A549 (cell line): ENCODE results near the gene TREM2. TPM values are rescaled to one million over a fixed set of nuclear protein-coding genes. Genes with fewer than 3 reads are reported as not detected.

Source experiments
- ATAC-seq, 2 experiments: fragments of 200-7000 bp in 1 of 2; fragments of >200 bp in 1 of 2; cut with Nextera tagmentation in 1 of 2; cut with Tn5 transposase in 1 of 2; 3 replicates each; pipeline versions ENCODE4 v1.8.0 to v1.9.1; 2018 to 2020; ENCODE audit warnings: mild to moderate bottlenecking in 1 of 2, moderate library complexity in 1 of 2
- CTCF ChIA-PET: fragments of 300-600 bp; sonication (Branson Sonifier 250); formaldehyde crosslinking; extraction: SDS; loops from one replicate; lab custom pipeline; 2021; ENCODE audit warnings: antibody characterized with exemption, inconsistent platforms; lab: Yijun Ruan, JAX
- POLR2A ChIA-PET: fragments of 350-600 bp; formaldehyde crosslinking; extraction: SDS; loops from one replicate; lab custom pipeline; 2021; ENCODE audit warnings: antibody characterized with exemption, inconsistent platforms; lab: Yijun Ruan, JAX
- DNase-seq, 2 experiments: peaks; one replicate each; pipeline versions ENCODE4 v3.0.0 to v3.0.0-alpha.2; 2011 to 2016; ENCODE audit warnings: low read depth in 1 of 2, low spot score in 1 of 2
- FAIRE-seq: peaks from 2 replicates; lab custom pipeline; 2011; peaks lifted over from hg19 to GRCh38; lab: Jason Lieb, UNC
- H3K27ac ChIP-seq, 2 experiments: fragments of >200 bp; sonication (Bioruptor Twin); formaldehyde crosslinking; 3 replicates each; pipeline ENCODE4 v1.5.1; 2016 to 2017
- H3K4me1 ChIP-seq: fragments of >200 bp; sonication (Bioruptor Twin); formaldehyde crosslinking; 3 replicates; pipeline ENCODE4 v1.6.1; 2016
- H3K4me2 ChIP-seq: fragments of >200 bp; sonication (Bioruptor Twin); formaldehyde crosslinking; 3 replicates; pipeline ENCODE4 v1.6.1; 2016
- H3K4me3 ChIP-seq: fragments of >200 bp; sonication (Bioruptor Twin); formaldehyde crosslinking; 3 replicates; pipeline ENCODE4 v1.5.1; 2016
- H3K9me3 ChIP-seq: fragments of >200 bp; sonication (Bioruptor Twin); formaldehyde crosslinking; 3 replicates; pipeline ENCODE4 v1.6.1; 2016
- BHLHE40 ChIP-seq: IDR thresholded peaks from 2 replicates; pipeline ENCODE4 v1.6.1; 2012; ENCODE audit warnings: low read depth, low read length, inconsistent platforms
- CBX2 ChIP-seq: fragments of 200-600 bp; sonication (generic); IDR thresholded peaks from 2 replicates; pipeline ENCODE4 v1.6.1; 2016; ENCODE audit warnings: low read depth, mild to moderate bottlenecking, borderline replicate concordance
- CBX8 ChIP-seq: fragments of 200-600 bp; sonication (generic); IDR thresholded peaks from 2 replicates; pipeline ENCODE4 v1.6.1; 2016
- CHD2 ChIP-seq: fragments of 150-350 bp; IDR thresholded peaks from 2 replicates; pipeline ENCODE4 v1.6.1; 2014; ENCODE audit warnings: low read length; ENCODE audit not compliant: partially characterized antibody
- CTCF ChIP-seq: fragments of >200 bp; sonication (Bioruptor Twin); formaldehyde crosslinking; IDR thresholded peaks from 3 replicates; pipeline ENCODE4 v1.5.1; 2016
- EHMT2 ChIP-seq: fragments of 200-600 bp; sonication (generic); IDR thresholded peaks from 2 replicates; pipeline ENCODE4 v1.6.1; 2016; ENCODE audit warnings: antibody characterized with exemption, low read depth, mild to moderate bottlenecking, moderate library complexity
- FOSL2 ChIP-seq, 2 experiments: fragments of 450-650 bp in 1 of 2; fragments of >200 bp in 1 of 2; sonication (Bioruptor Twin) in 1 of 2; formaldehyde crosslinking; IDR thresholded peaks; 2 replicates each; pipeline versions ENCODE4 v1.5.0 to v1.6.1; 2016 to 2020; ENCODE audit warnings: mild to moderate bottlenecking in 1 of 2, moderate library complexity in 1 of 2
- HEYL ChIP-seq: fragments of 250-450 bp; sonication (Bioruptor Pico); IDR thresholded peaks from 2 replicates; pipeline ENCODE4 v1.8.0; 2021; ENCODE audit warnings: mild to moderate bottlenecking, moderate library complexity
- HOXB13 ChIP-seq: fragments of 250-450 bp; sonication (Bioruptor Pico); IDR thresholded peaks from 2 replicates; pipeline ENCODE4 v1.5.0; 2020; ENCODE audit warnings: low read depth, mild to moderate bottlenecking, moderate library complexity
- HOXB5 ChIP-seq: fragments of 250-450 bp; sonication (Bioruptor Pico); IDR thresholded peaks from 2 replicates; pipeline ENCODE4 v1.5.0; 2020; ENCODE audit warnings: mild to moderate bottlenecking, moderate library complexity
- MAZ ChIP-seq: fragments of 150-350 bp; IDR thresholded peaks from 2 replicates; pipeline ENCODE4 v1.6.1; 2014; ENCODE audit warnings: antibody characterized with exemption, low read depth, low read length, borderline replicate concordance
- NFE2L2 ChIP-seq: fragments of 150-350 bp; conservative IDR thresholded peaks from 2 replicates; pipeline ENCODE4 v1.6.1; 2014; ENCODE audit warnings: low read length
- PHF8 ChIP-seq: fragments of 200-600 bp; sonication (generic); IDR thresholded peaks from 2 replicates; pipeline ENCODE4 v1.6.1; 2016; ENCODE audit warnings: low read depth, mild to moderate bottlenecking, antibody characterized with exemption, moderate library complexity, borderline replicate concordance
- RAD21 ChIP-seq, 2 experiments: fragments of >200 bp in 1 of 2; sonication (Bioruptor Twin) in 1 of 2; formaldehyde crosslinking in 1 of 2; IDR thresholded peaks in 1 of 2; conservative IDR thresholded peaks in 1 of 2; 2 replicates in 1 of 2; 3 replicates in 1 of 2; pipeline ENCODE4 v1.6.1; 2012 to 2018; ENCODE audit warnings: inconsistent platforms in 1 of 2
- RARB ChIP-seq: fragments of 250-450 bp; sonication (Bioruptor Pico); IDR thresholded peaks from 2 replicates; pipeline ENCODE4 v1.8.0; 2021; ENCODE audit warnings: mild to moderate bottlenecking, moderate library complexity
- REST ChIP-seq: fragments of 200-600 bp; sonication (generic); IDR thresholded peaks from 2 replicates; pipeline ENCODE4 v1.6.1; 2016; ENCODE audit warnings: antibody characterized with exemption, mild to moderate bottlenecking, moderate library complexity
- RFX5 ChIP-seq: fragments of 450-650 bp; IDR thresholded peaks from 2 replicates; pipeline ENCODE4 v1.7.1; 2014; ENCODE audit warnings: antibody characterized with exemption, mild to moderate bottlenecking, moderate library complexity
- SMC3 ChIP-seq: fragments of >200 bp; sonication (Bioruptor Twin); formaldehyde crosslinking; IDR thresholded peaks from 3 replicates; pipeline ENCODE4 v1.6.1; 2018; ENCODE audit warnings: inconsistent platforms
- TFCP2L1 ChIP-seq: fragments of 250-450 bp; sonication (Bioruptor Pico); IDR thresholded peaks from 2 replicates; pipeline ENCODE4 v1.5.0; 2021; ENCODE audit warnings: mild to moderate bottlenecking
- ZC3H11A ChIP-seq: fragments of 450-650 bp; IDR thresholded peaks from 2 replicates; pipeline ENCODE4 v1.6.1; 2014; ENCODE audit warnings: antibody characterized with exemption, mild to moderate bottlenecking
- ZFP36 ChIP-seq: fragments of 450-650 bp; IDR thresholded peaks from 2 replicates; pipeline ENCODE4 v1.6.1; 2014; ENCODE audit warnings: borderline replicate concordance; ENCODE audit not compliant: partially characterized antibody
- WGBS: methylation state at CpG from one replicate; pipeline ENCODE4 v1.1.6; 2017; ENCODE audit errors: missing lambda C conversion rate; 5-methylcytosine and 5-hydroxymethylcytosine counted together
- polyA plus RNA-seq, 4 experiments: library from polyadenylated mRNA; depleted of rRNA in 3 of 4; stranded (reverse); fragments of >200 nt; fragmentation: RNase III in 1 of 4; extraction: RNeasy Plus Mini Kit Qiagen cat#74134 plus additional on column Dnase treatment in 1 of 4; gene quantifications; 2 replicates in 3 of 4; 3 replicates in 1 of 4; pipeline ENCODE4 v1.2.3, GENCODE V29; 2011 to 2017
- TF ChIP-seq, protein P1 (sequence below): fragments of 250-450 bp; sonication (Bioruptor Pico); IDR thresholded peaks from 2 replicates; pipeline ENCODE4 v1.5.0; 2021; ENCODE audit warnings: mild to moderate bottlenecking, moderate library complexity, borderline replicate concordance
- TF ChIP-seq, protein P2 (sequence below): fragments of 250-450 bp; sonication (Bioruptor Pico); IDR thresholded peaks from 2 replicates; pipeline ENCODE4 v1.5.0; 2020; ENCODE audit warnings: low read depth, mild to moderate bottlenecking, moderate library complexity

TREM2 gene
- polyA plus RNA-seq, 2 of the 4 experiments (the other 2 are of a cell fraction), result not detected

GRCh38 chr6:41122918-41123317 is 40.0 kb downstream of the TREM2 start:
- 56% methylated on average over 1 of the region's 1 CpG for whole genome bisulfite sequencing
- no peak for ATAC-seq
- POLR2A ChIA-PET, result no interaction called here
- Histone ChIP-seq H3K4me3 (no peak overlapping the region), H3K4me1 (no peaks in the 10 kb centered on the region), H3K4me2 (no peak overlapping the region), H3K9me3 (no peaks in the 10 kb centered on the region)
- DNase-seq, result no peak
- no peak for TF ChIP-seq HOXB5 (CRISPR knock-in tag)
- TF ChIP-seq, all 56 proteins: peak for 0
- no peak for FAIRE-seq
- CTCF ChIA-PET, result no interaction called here
- no peak overlapping the region for H3K27ac ChIP-seq

GRCh38 chr6:41122373-41122772 is 40.5 kb downstream of the TREM2 start:
- no peaks in the 10 kb centered on the region for H3K9me3 ChIP-seq
- no peaks in the 10 kb centered on the region for H3K4me1 ChIP-seq
- ATAC-seq (no peak), FAIRE-seq (no peak), DNase-seq (no peak)
- no peak overlapping the region for H3K4me3 ChIP-seq
- no peak overlapping the region for H3K27ac ChIP-seq
- no peak overlapping the region for H3K4me2 ChIP-seq
- POLR2A ChIA-PET, result no interaction called here
- TF ChIP-seq CBX2, result no peak
- no peak for TF ChIP-seq TFCP2L1
- no peak for TF ChIP-seq MAZ
- no peak for TF ChIP-seq NFE2L2
- TF ChIP-seq CHD2, result no peak
- CTCF ChIA-PET, result no interaction called here
- 62% methylated on average over 1 of the region's 1 CpG for WGBS

DNA sequence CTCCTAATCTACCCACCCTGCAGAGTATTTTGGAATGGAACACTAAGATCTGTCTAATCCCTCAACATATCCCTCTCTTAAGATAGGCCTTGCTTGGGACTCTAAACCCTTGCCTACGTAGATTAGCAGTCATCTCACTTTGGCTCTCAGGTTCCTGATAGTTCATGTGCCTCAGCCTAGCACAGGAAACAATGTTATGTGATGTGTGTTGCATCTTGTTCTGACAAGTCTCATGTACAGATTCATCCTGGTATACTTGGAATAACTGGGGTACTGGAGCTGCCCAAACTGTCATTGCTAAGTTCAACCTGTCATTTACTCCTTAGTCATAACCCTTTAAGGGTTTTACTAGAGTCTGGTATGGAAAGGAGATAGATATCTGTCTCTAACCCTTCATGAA is 42.9 kb downstream of the TREM2 start:
- CTCF ChIA-PET, result no interaction called here
- Histone ChIP-seq H3K4me1 (no peaks in the 10 kb centered on the region), H3K27ac (no peak overlapping the region), H3K9me3 (no peaks in the 10 kb centered on the region), H3K4me2 (no peak overlapping the region), H3K4me3 (no peak overlapping the region)
- FAIRE-seq (no peak), ATAC-seq (no peak), DNase-seq (no peak)
- WGBS, result 83% methylated on average over 1 of the region's 1 CpG
- TF ChIP-seq, protein P1, sequence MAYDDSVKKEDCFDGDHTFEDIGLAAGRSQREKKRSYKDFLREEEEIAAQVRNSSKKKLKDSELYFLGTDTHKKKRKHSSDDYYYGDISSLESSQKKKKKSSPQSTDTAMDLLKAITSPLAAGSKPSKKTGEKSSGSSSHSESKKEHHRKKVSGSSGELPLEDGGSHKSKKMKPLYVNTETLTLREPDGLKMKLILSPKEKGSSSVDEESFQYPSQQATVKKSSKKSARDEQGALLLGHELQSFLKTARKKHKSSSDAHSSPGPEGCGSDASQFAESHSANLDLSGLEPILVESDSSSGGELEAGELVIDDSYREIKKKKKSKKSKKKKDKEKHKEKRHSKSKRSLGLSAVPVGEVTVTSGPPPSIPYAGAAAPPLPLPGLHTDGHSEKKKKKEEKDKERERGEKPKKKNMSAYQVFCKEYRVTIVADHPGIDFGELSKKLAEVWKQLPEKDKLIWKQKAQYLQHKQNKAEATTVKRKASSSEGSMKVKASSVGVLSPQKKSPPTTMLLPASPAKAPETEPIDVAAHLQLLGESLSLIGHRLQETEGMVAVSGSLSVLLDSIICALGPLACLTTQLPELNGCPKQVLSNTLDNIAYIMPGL (CRISPR knock-in tag), result no peak
- POLR2A ChIA-PET, result no interaction called here

- Histone ChIP-seq H3K4me2 (no peak overlapping the region), H3K4me3 (no peak overlapping the region), H3K27ac (no peak overlapping the region), H3K9me3 (no peaks in the 10 kb centered on the region), H3K4me1 (no peaks in the 10 kb centered on the region)
- POLR2A ChIA-PET, result no interaction called here
- CTCF ChIA-PET, result no interaction called here
- no peak for DNase-seq
- no peak for ATAC-seq
- FAIRE-seq, result no peak
- WGBS, result 54% methylated on average over 1 of the region's 1 CpG
- TF ChIP-seq REST, result no peak
- no peak for TF ChIP-seq RFX5
- no peak for TF ChIP-seq HEYL (CRISPR knock-in tag)
- TF ChIP-seq NFE2L2, result no peak
- TF ChIP-seq ZFP36, result no peak
- no peak for TF ChIP-seq HOXB13
- TF ChIP-seq, protein P2, sequence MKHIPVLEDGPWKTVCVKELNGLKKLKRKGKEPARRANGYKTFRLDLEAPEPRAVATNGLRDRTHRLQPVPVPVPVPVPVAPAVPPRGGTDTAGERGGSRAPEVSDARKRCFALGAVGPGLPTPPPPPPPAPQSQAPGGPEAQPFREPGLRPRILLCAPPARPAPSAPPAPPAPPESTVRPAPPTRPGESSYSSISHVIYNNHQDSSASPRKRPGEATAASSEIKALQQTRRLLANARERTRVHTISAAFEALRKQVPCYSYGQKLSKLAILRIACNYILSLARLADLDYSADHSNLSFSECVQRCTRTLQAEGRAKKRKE (CRISPR knock-in tag), result no peak
- no peak for TF ChIP-seq BHLHE40
- TF ChIP-seq EHMT2, result no peak
- no peak for TF ChIP-seq PHF8
- no peak for TF ChIP-seq CTCF
- no peak for TF ChIP-seq RAD21 (conservative IDR thresholded peaks at IDR 0.05 in 1 of 2, IDR thresholded peaks at IDR 0.05 in 1 of 2)
- TF ChIP-seq FOSL2 (IDR thresholded peaks at IDR 0.05), result no peak
- TF ChIP-seq FOSL2 (CRISPR knock-in tag; IDR thresholded peaks at IDR 0.05), result no peak
- no peak for TF ChIP-seq ZC3H11A
- TF ChIP-seq RARB (CRISPR knock-in tag), result no peak
- TF ChIP-seq SMC3, result no peak
- no peak for TF ChIP-seq CBX8
These were observed 43.4 kb downstream of the TREM2 start for GRCh38 chr6:41119508-41119907.
